Endothelial cell of umbilical vein (primary cell): ENCODE data around the gene ADGRG1. TPM values are rescaled to one million over a fixed set of nuclear protein-coding genes. Genes with fewer than 3 reads are reported as not detected.

Source experiments
- BruUV-seq: library from RNA; stranded (reverse); fragments of 400-500 nt; replicated peaks from 2 replicates; lab custom pipeline; 2021; lab: Mats Ljungman, UMichigan
- CTCF ChIA-PET: fragments of 300-600, 350-600 bp; sonication (Branson Sonifier 250); formaldehyde crosslinking; loops from one replicate; lab custom pipeline; 2021; ENCODE audit warnings: antibody characterized with exemption, inconsistent platforms; lab: Charles Lee
- POLR2A ChIA-PET: fragments of 300-600, 350-600 bp; sonication (Branson Sonifier 250); formaldehyde crosslinking; loops from one replicate; lab custom pipeline; 2021; ENCODE audit warnings: antibody characterized with exemption, inconsistent platforms; lab: Charles Lee
- DNase-seq: peaks from one replicate; pipeline ENCODE4 v3.0.0-alpha.2; 2011; ENCODE audit warnings: low read depth, low spot score
- FAIRE-seq: peaks from 2 replicates; lab custom pipeline; 2011; peaks lifted over from hg19 to GRCh38; lab: Jason Lieb, UNC
- H2AFZ ChIP-seq: 2 replicates; pipeline ENCODE4 v1.6.0; 2012; ENCODE audit warnings: low read depth, low read length, control low read depth, inconsistent platforms
- H3K27ac ChIP-seq: 2 replicates; pipeline ENCODE4 v1.5.1; 2011; ENCODE audit warnings: low read depth, mild to moderate bottlenecking, control low read depth, low read length, moderate library complexity; ENCODE audit not compliant: insufficient read depth
- H3K27me3 ChIP-seq, 2 experiments: 2 replicates each; pipeline versions ENCODE4 v1.6.0 to v1.6.1; 2011; ENCODE audit warnings: low read length in 2 of 2, mixed read lengths in 1 of 2; ENCODE audit not compliant: control insufficient read depth in 2 of 2, insufficient read depth in 2 of 2
- H3K36me3 ChIP-seq, 2 experiments: 2 replicates in 1 of 2; 3 replicates in 1 of 2; pipeline ENCODE4 v1.5.1; 2011; ENCODE audit warnings: low read length in 2 of 2, mild to moderate bottlenecking in 1 of 2, moderate library complexity in 1 of 2; ENCODE audit not compliant: control insufficient read depth in 2 of 2, insufficient read depth in 2 of 2; ENCODE audit errors: extremely low read depth in 1 of 2
- H3K4me1 ChIP-seq: 3 replicates; pipeline ENCODE4 v1.5.1; 2011; ENCODE audit warnings: mild to moderate bottlenecking, low read length; ENCODE audit not compliant: control insufficient read depth, insufficient read depth; ENCODE audit errors: extremely low read depth
- H3K4me2 ChIP-seq: 2 replicates; pipeline ENCODE4 v1.6.1; 2011; ENCODE audit warnings: low read length, control low read depth, mixed read lengths; ENCODE audit not compliant: insufficient read depth
- H3K4me3 ChIP-seq, 3 experiments: fragments of 200-600 bp in 1 of 3; sonication (generic), shearing (Covaris generic) in 1 of 3; replicated peaks in 1 of 3; 2 replicates each; pipeline ENCODE4 v1.5.1; 2011 to 2016; ENCODE audit warnings: control low read depth in 3 of 3, low read length in 3 of 3, mild to moderate bottlenecking in 2 of 3, inconsistent platforms in 1 of 3, low read depth in 1 of 3, moderate library complexity in 1 of 3; ENCODE audit not compliant: insufficient read depth in 1 of 3
- H3K79me2 ChIP-seq: 2 replicates; pipeline ENCODE4 v1.6.0; 2012; ENCODE audit warnings: low read length, inconsistent platforms; ENCODE audit not compliant: control insufficient read depth, insufficient read depth
- H3K9ac ChIP-seq: replicated peaks from 2 replicates; pipeline ENCODE3; 2011; ENCODE audit warnings: low read length, control low read depth; ENCODE audit not compliant: insufficient read depth; ENCODE audit errors: extremely low read depth
- H3K9me1 ChIP-seq: replicated peaks from 3 replicates; pipeline ENCODE4 v1.6.0; 2011; ENCODE audit warnings: mild to moderate bottlenecking, low read length; ENCODE audit not compliant: control insufficient read depth, insufficient read depth; ENCODE audit errors: extremely low read depth
- H3K9me3 ChIP-seq: replicated peaks from 2 replicates; pipeline ENCODE4 v1.5.1; 2012; ENCODE audit warnings: low read length, inconsistent platforms; ENCODE audit not compliant: control insufficient read depth, insufficient read depth
- H4K20me1 ChIP-seq: replicated peaks from 2 replicates; pipeline ENCODE3; 2011; ENCODE audit warnings: mild to moderate bottlenecking, low read length; ENCODE audit not compliant: control insufficient read depth, insufficient read depth; ENCODE audit errors: extremely low read depth
- EZH2 ChIP-seq: IDR thresholded peaks from 2 replicates; pipeline ENCODE4 v1.6.1; 2012; ENCODE audit warnings: borderline replicate concordance, low read depth, mild to moderate bottlenecking, moderate library complexity, low read length, inconsistent platforms; ENCODE audit not compliant: severe bottlenecking
- FOS ChIP-seq: IDR thresholded peaks from 2 replicates; pipeline ENCODE4 v1.6.1; 2011; ENCODE audit warnings: mild to moderate bottlenecking, low read length, moderate library complexity, borderline replicate concordance; ENCODE audit not compliant: insufficient read depth
- GATA2 ChIP-seq: IDR thresholded peaks from 2 replicates; pipeline ENCODE4 v1.7.0; 2011; ENCODE audit warnings: low read depth, mild to moderate bottlenecking, moderate library complexity, mixed read lengths, low read length; ENCODE audit not compliant: insufficient read length, insufficient read depth
- JUN ChIP-seq: IDR thresholded peaks from 2 replicates; pipeline ENCODE4 v1.6.1; 2011; ENCODE audit warnings: borderline replicate concordance, low read depth; ENCODE audit not compliant: insufficient read length, insufficient read depth
- MYC ChIP-seq: IDR thresholded peaks from one replicate; pipeline ENCODE4 v1.6.1; 2011; ENCODE audit warnings: mild to moderate bottlenecking, low read depth, low read length
- POLR2A ChIP-seq: IDR thresholded peaks from 2 replicates; pipeline ENCODE4 v1.6.1; 2012; ENCODE audit warnings: low read depth, mild to moderate bottlenecking, control low read depth, low read length
- POLR2AphosphoS5 ChIP-seq: IDR thresholded peaks from 2 replicates; pipeline ENCODE4 v1.6.1; 2012; ENCODE audit warnings: low read depth, mild to moderate bottlenecking, control low read depth, low read length, moderate library complexity; ENCODE audit not compliant: insufficient read depth
- dilution Hi-C: fragments of 300-500 bp; cut with MboI; formaldehyde crosslinking; loops from one replicate; pipeline ENCODE4 v1.15.0; 2019; ENCODE audit warnings: low sequenced_read_pairs; ENCODE audit not compliant: extremely low pct_ligation_motif_present
- intact Hi-C: fragments of 100-400 bp; cut with micrococcal nuclease; formaldehyde crosslinking; loops from one replicate; pipeline ENCODE4 v1.10.0; 2022
- polyA plus RNA-seq, 4 experiments: library from polyadenylated mRNA; depleted of rRNA in 3 of 4; stranded (reverse) in 3 of 4; unstranded in 1 of 4; fragments of >200 nt; gene quantifications; 2 replicates each; pipeline versions ENCODE4 v1.2.1 to v1.2.3, GENCODE V29; 2011 to 2012; ENCODE audit warnings: missing spikeins in 1 of 4
- total RNA-seq: library from RNA; stranded (reverse); gene quantifications from 2 replicates; pipeline ENCODE4 v1.2.3, GENCODE V29; 2021
- TF ChIP-seq, protein P1 (sequence below): IDR thresholded peaks from 2 replicates; pipeline ENCODE4 v1.6.1; 2011; ENCODE audit not compliant: insufficient read depth, insufficient read length
- TF ChIP-seq, protein P2 (sequence below), 2 donors: IDR thresholded peaks; 1 replicate in 1 of 2; 2 replicates in 1 of 2; pipeline ENCODE4 v1.5.1; 2011; ENCODE audit warnings: low read length in 2 of 2, mild to moderate bottlenecking in 2 of 2, moderate library complexity in 2 of 2, control low read depth in 1 of 2, inconsistent platforms in 1 of 2, low read depth in 1 of 2; ENCODE audit not compliant: insufficient read depth in 1 of 2; ENCODE audit errors: extremely low read depth in 1 of 2

Gene ADGRG1
- total and polyA plus RNA-seq, 2 donors (not counting 3 experiments of a cell fraction or from before 2014, with no cell fraction given), result 45.6 to 92.5 TPM

DNA sequence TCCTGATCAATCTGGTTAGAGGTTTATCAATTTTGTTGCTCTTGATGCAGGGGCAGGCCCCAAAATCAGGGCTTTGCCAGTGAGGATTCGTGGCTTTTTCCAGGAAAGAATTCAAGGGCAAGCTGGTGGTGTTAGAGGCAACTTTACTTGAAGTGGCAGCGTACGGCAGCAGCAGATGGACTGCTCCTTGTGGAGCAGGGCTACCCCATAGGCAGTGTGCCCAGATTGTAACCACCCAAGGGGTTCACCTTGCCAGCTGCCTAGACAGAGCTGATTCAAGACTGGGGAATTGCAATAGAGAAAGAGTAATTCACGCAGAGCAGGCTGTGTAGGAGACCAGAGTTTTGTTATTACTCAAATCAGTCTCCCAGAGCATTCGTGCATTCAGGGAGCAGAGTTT lies 82.9 kb downstream of the ADGRG1 start:
- Histone ChIP-seq H3K4me3 (no peak overlapping the region), H3K36me3 (no peaks in the 10 kb centered on the region), H3K27ac (no peak overlapping the region), H4K20me1 (no peaks in the 10 kb centered on the region), H3K9me3 (no peaks in the 10 kb centered on the region), H3K9ac (no peak overlapping the region), H2AFZ (no peak overlapping the region), H3K9me1 (no peaks in the 10 kb centered on the region), H3K79me2 (no peaks in the 10 kb centered on the region), H3K27me3 (peaks cover 20 to 34% of the 10 kb centered on the region in 2 experiments), H3K4me2 (no peak overlapping the region), H3K4me1 (no peaks in the 10 kb centered on the region)
- no TSS peak for BruUV-seq
- ChIA-PET CTCF (interaction anchor here (0.8 to 3.3 kb wide), 4 partner anchors 12 to 135 kb away, joined by 3 to 21 read pairs (median 8); no protein-coding TSS in a partner anchor), POLR2A (no interaction called here)
- no peak for TF ChIP-seq GATA2
- TF ChIP-seq, protein P1, sequence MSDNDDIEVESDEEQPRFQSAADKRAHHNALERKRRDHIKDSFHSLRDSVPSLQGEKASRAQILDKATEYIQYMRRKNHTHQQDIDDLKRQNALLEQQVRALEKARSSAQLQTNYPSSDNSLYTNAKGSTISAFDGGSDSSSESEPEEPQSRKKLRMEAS, result no peak
- TF ChIP-seq EZH2, result no peak
- no peak for TF ChIP-seq FOS
- TF ChIP-seq MYC, result no peak
- no peak for TF ChIP-seq POLR2AphosphoS5
- TF ChIP-seq, protein P2, sequence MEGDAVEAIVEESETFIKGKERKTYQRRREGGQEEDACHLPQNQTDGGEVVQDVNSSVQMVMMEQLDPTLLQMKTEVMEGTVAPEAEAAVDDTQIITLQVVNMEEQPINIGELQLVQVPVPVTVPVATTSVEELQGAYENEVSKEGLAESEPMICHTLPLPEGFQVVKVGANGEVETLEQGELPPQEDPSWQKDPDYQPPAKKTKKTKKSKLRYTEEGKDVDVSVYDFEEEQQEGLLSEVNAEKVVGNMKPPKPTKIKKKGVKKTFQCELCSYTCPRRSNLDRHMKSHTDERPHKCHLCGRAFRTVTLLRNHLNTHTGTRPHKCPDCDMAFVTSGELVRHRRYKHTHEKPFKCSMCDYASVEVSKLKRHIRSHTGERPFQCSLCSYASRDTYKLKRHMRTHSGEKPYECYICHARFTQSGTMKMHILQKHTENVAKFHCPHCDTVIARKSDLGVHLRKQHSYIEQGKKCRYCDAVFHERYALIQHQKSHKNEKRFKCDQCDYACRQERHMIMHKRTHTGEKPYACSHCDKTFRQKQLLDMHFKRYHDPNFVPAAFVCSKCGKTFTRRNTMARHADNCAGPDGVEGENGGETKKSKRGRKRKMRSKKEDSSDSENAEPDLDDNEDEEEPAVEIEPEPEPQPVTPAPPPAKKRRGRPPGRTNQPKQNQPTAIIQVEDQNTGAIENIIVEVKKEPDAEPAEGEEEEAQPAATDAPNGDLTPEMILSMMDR (IDR thresholded peaks at IDR 0.05; ENCODE audit: extremely low read depth in 1 of 2, insufficient read depth in 1 of 2, low read depth in 1 of 2, low read length in 2 of 2), result no peak
- no peak for TF ChIP-seq POLR2A
- TF ChIP-seq JUN, result no peak
- dilution Hi-C loops (no loop called here), intact Hi-C loops (no loop called here)
- no peak for DNase-seq
- FAIRE-seq, result no peak
